Left ventricle myocardium inferior (tissue), 1 donor: ENCODE data around the gene ANGEL1. TPM values are rescaled to one million over a fixed set of nuclear protein-coding genes. Genes with fewer than 3 reads are reported as not detected.

Experiments
- DNase-seq: peaks from one replicate; pipeline ENCODE4 v3.0.0-alpha.2; 2020
- H3K27ac ChIP-seq: fragments of 200-600 bp; replicated peaks from 2 replicates; pipeline ENCODE4 v1.8.0; 2021
- H3K27me3 ChIP-seq: fragments of 200-600 bp; 2 replicates; pipeline ENCODE4 v1.8.0; 2021; ENCODE audit warnings: low read depth
- H3K36me3 ChIP-seq: fragments of 200-600 bp; 2 replicates; pipeline ENCODE4 v1.8.0; 2021
- H3K4me1 ChIP-seq: fragments of 200-600 bp; 2 replicates; pipeline ENCODE4 v1.8.0; 2021
- H3K4me3 ChIP-seq: fragments of 200-600 bp; 2 replicates; pipeline ENCODE4 v1.8.0; 2021; ENCODE audit warnings: mild to moderate bottlenecking, moderate library complexity
- H3K9me3 ChIP-seq: fragments of 200-600 bp; replicated peaks from 2 replicates; pipeline ENCODE4 v1.8.0; 2021
- CTCF ChIP-seq: fragments of 200-600 bp; IDR thresholded peaks from 2 replicates; pipeline ENCODE4 v1.8.0; 2021; ENCODE audit warnings: antibody characterized with exemption, mild to moderate bottlenecking, borderline replicate concordance
- intact Hi-C: fragments of 100-400 bp; cut with micrococcal nuclease; formaldehyde crosslinking; loops from one replicate; pipeline ENCODE4 v1.11.0; 2022
- total RNA-seq: library from RNA; stranded (reverse); fragmentation: NEBNext Ultra II Directional; extraction: Animal tissue kit (Norgen Biotek cat#: 25700); gene quantifications from one replicate; pipeline ENCODE4 v1.2.1, GENCODE V29; 2021
- donor health status: DM: no; HTN: yes; CAD: no; lungs with severe emphysema.

ANGEL1 gene
- total RNA-seq, 1 donor from 2014 or later: 9.3 TPM

DNA sequence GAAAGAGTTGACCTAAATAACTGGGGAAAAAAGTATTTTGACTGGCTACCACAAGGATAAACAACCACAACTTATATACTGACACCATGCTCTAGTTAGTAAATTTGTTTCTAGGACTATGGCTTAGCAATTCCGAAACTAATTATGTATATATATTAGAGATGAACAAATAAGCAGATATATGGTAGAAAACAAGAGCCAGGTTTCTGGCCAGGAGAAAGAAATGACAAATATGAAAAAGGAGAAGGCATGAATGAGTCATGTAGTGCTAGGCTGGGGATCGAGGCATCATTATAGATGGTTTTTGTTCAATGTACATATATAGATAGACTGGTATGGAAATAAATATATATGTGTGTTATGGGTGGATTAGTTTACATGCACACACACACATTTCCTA is 8.0 kb upstream of the ANGEL1 start:
- no peak for TF ChIP-seq CTCF
- H3K27me3 ChIP-seq: no peaks in the 10 kb centered on the region
- DNase-seq: no peak
- H3K4me1 ChIP-seq: no peaks in the 10 kb centered on the region
- no peaks in the 10 kb centered on the region for H3K9me3 ChIP-seq
- intact Hi-C loops: no loop called here
- no peaks in the 10 kb centered on the region for H3K36me3 ChIP-seq
- H3K4me3 ChIP-seq: no peak overlapping the region
- no peak overlapping the region for H3K27ac ChIP-seq

DNA sequence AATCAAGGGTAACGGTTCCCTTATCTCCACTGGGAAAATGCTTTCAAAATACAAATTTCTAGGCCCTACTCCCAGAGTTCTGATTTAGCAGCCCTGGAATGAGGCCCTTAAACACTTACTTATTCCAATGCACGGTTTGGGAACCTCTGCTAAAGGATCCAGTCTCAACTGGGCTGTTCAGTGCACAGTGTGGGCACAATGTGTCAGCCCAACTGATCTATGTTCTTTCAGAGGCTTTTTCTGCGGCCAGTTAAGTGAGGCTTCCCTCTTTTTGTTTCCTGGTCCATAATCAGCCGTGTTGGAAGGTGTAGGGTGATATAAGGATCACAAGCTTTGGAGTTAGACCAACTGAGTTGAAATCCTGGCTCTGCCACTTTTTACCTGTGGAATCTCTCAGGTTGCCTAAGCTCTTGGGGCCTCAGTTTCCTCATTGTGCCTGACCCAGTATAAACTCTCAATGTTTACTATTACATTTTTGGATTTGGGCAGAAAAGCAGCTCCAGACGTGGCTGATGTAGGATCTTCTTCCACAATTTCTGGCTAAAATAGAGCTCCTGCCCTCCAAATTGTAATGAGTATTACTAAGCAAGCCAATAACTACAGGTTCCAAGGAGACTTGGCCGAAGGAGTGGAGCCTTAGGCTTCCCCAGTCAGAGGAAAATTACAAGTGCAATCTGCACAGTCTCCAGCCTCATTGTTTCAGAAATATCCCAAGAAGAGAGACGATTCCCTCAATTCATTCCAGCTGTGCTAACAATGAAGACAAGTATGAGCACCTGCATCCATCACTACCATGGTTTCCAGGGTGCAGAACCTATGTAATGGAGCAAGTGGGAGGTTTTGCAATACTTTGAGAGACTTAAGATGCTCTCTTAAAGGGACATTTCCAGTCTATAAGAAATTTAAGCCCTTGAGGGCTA is 2.3 kb upstream of the ANGEL1 start:
- Histone ChIP-seq H3K4me3 (no peak overlapping the region), H3K27me3 (no peaks in the 10 kb centered on the region), H3K36me3 (no peaks in the 10 kb centered on the region), H3K9me3 (no peaks in the 10 kb centered on the region), H3K27ac (peak overlapping the region; percentile 43), H3K4me1 (peaks cover 32% of the 10 kb centered on the region)
- DNase-seq: no peak
- TF ChIP-seq CTCF: no peak
- intact Hi-C loops: no loop called here

DNA sequence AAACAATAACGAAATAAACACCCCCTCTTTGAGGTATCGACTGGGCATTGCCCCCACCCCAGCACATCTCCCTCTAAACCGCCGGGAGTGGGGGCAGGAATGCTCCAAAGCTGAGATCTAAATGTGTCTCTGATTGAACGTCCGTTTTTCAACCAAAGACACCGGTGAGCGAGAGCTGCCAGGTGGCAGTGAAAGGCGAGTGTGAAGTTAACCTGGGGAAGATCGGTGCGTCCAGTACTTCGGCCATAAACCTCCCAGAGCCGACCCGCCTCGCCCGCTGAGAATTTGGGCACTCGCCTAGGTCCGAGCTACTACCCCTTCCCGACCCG is 625 bp downstream of the ANGEL1 start:
- Histone ChIP-seq H3K36me3 (peaks cover 24% of the 10 kb centered on the region), H3K4me3 (peak overlapping the region; percentile 74), H3K27me3 (no peaks in the 10 kb centered on the region), H3K9me3 (no peaks in the 10 kb centered on the region), H3K27ac (peak overlapping the region; percentile 85), H3K4me1 (peaks cover 50% of the 10 kb centered on the region)
- intact Hi-C loops: no loop called here
- no peak for TF ChIP-seq CTCF
- no peak for DNase-seq

DNA sequence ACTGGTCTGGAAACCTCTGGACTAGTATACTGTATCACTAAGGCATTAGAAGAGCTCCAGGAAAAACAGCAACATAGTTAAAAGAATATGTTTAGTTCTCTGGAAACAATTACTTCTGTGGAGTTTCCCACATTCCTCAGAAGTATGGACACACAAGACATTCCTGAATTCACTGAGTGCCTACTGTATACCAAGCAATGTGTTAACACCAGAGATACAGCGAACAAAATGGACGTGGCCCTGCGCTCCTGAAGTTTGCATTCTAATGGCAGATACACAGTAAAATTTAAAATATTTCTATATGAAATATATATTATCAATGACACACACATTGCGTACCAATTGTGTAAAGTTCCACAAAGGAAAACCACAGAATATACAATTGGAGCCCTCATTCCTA is 1.1 kb downstream of the ANGEL1 start:
- Histone ChIP-seq H3K36me3 (peaks cover 29% of the 10 kb centered on the region), H3K27me3 (no peaks in the 10 kb centered on the region), H3K4me1 (peaks cover 53% of the 10 kb centered on the region), H3K9me3 (no peaks in the 10 kb centered on the region), H3K27ac (peak overlapping the region; percentile 85), H3K4me3 (peak overlapping the region; percentile 74)
- TF ChIP-seq CTCF: no peak
- intact Hi-C loops: no loop called here
- no peak for DNase-seq

DNA sequence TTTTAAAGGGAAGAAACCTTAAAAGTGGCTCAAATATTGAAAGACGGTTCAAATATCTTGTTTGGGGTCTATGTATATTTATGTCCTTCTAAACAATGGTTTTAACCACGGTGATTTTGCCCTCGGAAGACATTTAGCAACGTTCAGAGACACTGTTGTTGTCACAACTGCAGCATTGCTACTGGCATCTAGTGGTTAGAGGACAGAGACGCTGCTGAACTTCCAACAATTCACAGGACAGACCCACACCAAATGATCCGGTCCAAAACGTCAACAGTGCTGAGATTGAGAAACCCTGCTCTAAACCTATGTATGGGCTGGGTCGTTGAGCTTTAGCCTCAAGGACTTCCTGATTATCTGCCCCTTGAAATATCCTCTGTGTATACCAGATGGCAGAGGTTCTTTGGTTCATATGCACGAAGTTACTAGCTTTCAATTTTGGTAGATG is 1.7 kb downstream of the ANGEL1 start:
- peak overlapping the region; percentile 85 for H3K27ac ChIP-seq
- no peaks in the 10 kb centered on the region for H3K27me3 ChIP-seq
- intact Hi-C loops: no loop called here
- H3K4me3 ChIP-seq: peak overlapping the region; percentile 74
- peaks cover 53% of the 10 kb centered on the region for H3K4me1 ChIP-seq
- no peak for DNase-seq
- peak; percentile 63 for TF ChIP-seq CTCF
- H3K36me3 ChIP-seq: peaks cover 35% of the 10 kb centered on the region
- H3K9me3 ChIP-seq: no peaks in the 10 kb centered on the region
